GM12874 (cell line): ENCODE measurements around the gene ORM2.

Experiments used
- TF ChIP-seq, protein P1 (sequence below): IDR thresholded peaks from 2 replicates; pipeline ENCODE4 v1.5.1; 2011; ENCODE audit warnings: low read depth, mild to moderate bottlenecking, control low read depth, low read length, moderate library complexity; ENCODE audit not compliant: insufficient read depth

Gene ORM2

GRCh38 chr9:114367772-114368569 is 38.3 kb downstream of the ORM2 start:
- TF ChIP-seq, protein P1, sequence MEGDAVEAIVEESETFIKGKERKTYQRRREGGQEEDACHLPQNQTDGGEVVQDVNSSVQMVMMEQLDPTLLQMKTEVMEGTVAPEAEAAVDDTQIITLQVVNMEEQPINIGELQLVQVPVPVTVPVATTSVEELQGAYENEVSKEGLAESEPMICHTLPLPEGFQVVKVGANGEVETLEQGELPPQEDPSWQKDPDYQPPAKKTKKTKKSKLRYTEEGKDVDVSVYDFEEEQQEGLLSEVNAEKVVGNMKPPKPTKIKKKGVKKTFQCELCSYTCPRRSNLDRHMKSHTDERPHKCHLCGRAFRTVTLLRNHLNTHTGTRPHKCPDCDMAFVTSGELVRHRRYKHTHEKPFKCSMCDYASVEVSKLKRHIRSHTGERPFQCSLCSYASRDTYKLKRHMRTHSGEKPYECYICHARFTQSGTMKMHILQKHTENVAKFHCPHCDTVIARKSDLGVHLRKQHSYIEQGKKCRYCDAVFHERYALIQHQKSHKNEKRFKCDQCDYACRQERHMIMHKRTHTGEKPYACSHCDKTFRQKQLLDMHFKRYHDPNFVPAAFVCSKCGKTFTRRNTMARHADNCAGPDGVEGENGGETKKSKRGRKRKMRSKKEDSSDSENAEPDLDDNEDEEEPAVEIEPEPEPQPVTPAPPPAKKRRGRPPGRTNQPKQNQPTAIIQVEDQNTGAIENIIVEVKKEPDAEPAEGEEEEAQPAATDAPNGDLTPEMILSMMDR: no peak

DNA sequence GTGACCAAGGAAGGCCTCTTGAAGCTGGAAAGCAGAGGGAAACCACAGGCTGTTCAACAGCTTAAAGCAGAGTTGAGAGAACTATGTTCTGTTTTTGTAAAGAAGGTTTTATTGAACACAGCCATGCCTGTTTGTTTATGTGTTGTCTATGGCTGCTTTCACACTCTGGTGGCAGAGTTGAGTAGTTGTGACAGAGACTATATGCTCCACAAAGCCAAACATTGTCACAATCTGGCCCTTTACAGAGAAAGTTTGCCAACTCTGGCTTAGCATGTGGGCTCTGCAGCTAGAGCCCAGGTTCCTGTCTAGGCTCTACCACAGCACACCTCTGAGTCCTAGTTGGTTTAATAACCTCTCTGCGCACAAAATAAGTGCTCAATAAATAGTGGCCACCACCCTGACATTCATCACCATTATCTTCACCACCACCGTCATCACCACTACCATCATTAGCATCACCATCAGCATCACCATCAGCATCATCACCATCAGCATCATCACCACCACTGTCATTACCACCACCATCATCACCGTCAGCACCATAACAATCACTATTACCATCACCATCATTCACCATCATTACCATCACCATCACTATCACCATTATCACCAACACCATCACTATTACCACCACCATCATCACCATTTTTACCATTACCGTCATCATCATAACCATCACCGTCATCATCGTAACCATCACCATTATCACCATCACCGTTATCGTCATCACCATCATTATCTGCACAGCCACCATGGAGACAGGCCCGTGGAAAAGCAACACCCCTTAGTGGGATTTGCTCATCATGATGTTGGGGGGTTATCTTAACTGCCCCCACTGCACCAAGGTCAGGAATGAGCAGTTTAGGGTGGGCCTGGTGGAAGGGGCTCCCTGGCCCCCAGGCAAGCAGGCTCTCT is 39.8 kb downstream of the ORM2 start:
- TF ChIP-seq, protein P1: no peak

GRCh38 chr9:114370251-114370967 is 40.7 kb downstream of the ORM2 start:
- TF ChIP-seq, protein P1: no peak

DNA sequence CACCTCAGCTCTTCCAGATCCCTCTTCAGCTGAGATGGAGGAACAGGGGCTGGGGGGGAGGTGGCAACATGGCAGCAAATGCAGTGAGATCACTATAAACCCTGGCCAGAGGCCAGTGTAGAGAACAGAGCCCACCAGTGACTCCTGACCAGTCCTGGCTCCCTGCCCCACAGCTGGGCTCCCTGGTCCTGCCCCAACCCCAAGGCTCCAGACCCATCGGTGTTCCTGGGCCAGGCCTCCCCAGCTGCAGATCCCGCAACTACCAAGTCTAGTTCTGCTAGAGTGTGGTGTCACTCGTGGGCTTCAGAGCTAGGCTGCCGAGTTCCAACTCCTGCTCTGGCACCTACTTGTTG is 41.3 kb downstream of the ORM2 start:
- TF ChIP-seq, protein P1: no peak

DNA sequence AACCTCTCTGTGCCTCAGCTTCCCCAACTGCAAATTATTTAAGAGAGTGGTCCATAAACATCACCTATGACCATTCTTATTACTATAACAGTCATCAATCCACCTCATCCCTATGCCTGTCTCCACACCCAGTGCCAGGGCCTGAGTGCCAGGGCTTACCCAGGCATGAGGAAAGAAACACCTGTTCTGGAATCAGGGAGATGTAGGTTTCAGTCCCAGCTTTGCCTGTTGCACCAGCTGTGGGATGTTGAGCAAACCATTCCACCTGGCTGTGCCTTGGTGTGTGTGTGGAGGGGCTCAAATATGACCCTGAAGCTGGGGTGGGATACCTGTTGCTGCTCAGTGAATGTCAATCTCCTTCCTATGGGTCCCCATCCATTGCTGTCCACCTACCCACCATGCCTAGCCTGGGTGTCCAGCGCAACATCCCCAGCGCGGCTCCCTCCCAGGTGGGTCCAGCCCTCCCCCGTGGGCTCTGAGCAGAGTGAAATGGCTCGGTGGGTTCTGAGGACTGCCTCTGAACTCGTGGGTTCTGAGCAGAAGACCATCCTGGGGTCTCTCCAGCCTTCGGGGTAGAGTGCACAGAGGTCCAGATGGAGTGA is 41.8 kb downstream of the ORM2 start:
- TF ChIP-seq, protein P1: no peak

DNA sequence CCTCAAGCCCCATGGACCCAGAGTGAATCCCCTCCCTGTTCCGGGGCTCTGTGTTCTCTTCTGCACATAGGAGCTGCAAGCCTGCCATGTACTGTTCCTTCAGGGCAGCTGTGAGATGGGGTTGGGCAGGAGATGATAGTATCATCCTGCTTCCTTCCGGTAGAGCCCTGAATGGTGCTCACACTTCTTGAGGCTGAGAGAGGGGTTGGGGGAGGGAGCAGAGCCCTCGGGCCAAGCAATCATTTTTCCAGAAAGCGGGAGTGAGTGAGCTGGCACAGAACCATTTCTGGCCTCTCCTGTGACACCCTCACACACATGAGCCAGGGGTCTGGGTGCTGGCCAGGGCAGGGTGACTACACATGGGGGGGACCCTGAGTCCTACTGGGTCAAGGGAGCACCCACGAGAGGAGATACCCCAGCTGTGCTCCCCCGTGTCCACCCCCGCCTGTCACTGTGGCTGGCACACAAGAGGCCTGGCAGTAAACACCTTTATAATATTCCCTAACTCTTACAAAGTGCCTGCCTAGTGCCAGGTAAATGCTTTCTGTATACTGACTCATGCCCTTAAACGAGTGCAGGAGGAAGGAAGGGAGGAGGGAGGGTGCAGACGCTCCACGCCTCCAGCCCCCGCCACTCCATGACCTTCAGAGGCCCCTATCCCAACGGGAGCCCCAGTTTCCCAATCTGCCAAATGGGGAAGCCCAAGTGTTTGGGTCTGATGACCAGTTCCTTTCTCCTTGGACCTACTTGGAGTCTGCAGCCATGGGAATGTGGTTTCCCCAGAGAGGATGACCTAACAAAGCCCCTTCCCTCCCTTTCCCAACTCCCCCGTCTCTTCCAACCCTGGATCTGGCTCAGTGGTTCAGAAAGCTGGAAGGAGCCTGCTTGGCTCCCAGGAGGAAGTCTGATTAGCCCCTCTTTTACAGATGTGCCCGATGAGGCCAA is 42.6 kb downstream of the ORM2 start:
- TF ChIP-seq, protein P1: no peak
